SK-N-MC (cell line): ENCODE measurements around the gene ITGB3.

Source experiments
- DNase-seq: peaks from one replicate; pipeline ENCODE4 v3.0.0-alpha.2; 2011; ENCODE audit warnings: low read depth, low spot score
- H3K27ac ChIP-seq: fragments of 200-600 bp; sonication (generic); 2 replicates; pipeline ENCODE4 v1.5.1; 2016; ENCODE audit warnings: mixed run types
- H3K36me3 ChIP-seq: fragments of 200-600 bp; sonication (generic); 2 replicates; pipeline ENCODE4 v1.6.1; 2017; ENCODE audit warnings: antibody characterized with exemption, low read length, mixed read lengths; ENCODE audit not compliant: insufficient read depth
- H3K4me3 ChIP-seq: fragments of 200-600 bp; sonication (generic); 2 replicates; pipeline ENCODE4 v1.5.1; 2016
- H3K9ac ChIP-seq: fragments of 200-600 bp; sonication (generic); 2 replicates; pipeline ENCODE4 v1.8.0; 2017; ENCODE audit warnings: mixed run types, mixed read lengths; ENCODE audit not compliant: insufficient read length
- H3K9me3 ChIP-seq: fragments of 200-600 bp; sonication (generic); 2 replicates; pipeline ENCODE4 v1.6.1; 2017; ENCODE audit warnings: low read depth, mild to moderate bottlenecking, antibody characterized with exemption, low read length, moderate library complexity, mixed read lengths
- EZH2 ChIP-seq: fragments of 200-600 bp; sonication (generic); IDR thresholded peaks from one replicate; pipeline ENCODE4 v1.6.1; 2017; ENCODE audit warnings: antibody characterized with exemption
- FOXP2 ChIP-seq: optimal IDR thresholded peaks from 2 replicates; pipeline ENCODE3; 2011; ENCODE audit warnings: mild to moderate bottlenecking, moderate library complexity; ENCODE audit not compliant: insufficient read depth; ENCODE audit errors: extremely low read length, control extremely low read depth
- POLR2AphosphoS5 ChIP-seq: IDR thresholded peaks from 2 replicates; pipeline ENCODE4 v1.6.1; 2012; ENCODE audit warnings: mild to moderate bottlenecking, low read depth, low read length, borderline replicate concordance

Gene ITGB3

DNA sequence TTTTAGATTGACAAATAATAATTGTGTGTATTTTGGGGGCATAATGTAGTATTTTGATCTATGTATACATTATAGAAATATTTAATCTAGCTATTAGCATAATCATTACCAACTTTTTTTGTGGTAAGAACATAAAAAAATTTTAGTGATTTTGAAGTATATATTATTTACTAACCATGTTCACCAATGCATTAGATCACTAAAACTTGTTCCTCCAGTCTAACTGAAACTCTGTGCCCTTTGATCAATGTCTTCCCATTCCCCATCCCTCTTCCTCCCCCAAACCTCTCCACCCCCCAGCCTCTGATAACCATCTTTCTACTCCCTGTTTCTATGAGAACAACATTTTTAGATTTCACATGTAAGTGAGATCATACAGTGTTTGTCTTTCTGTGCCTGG lies 78.7 kb downstream of the ITGB3 start:
- Histone ChIP-seq H3K36me3 (no peaks in the 10 kb centered on the region), H3K4me3 (no peak overlapping the region), H3K9me3 (peaks cover 8% of the 10 kb centered on the region; the same call in 1 of the 2 replicates), H3K9ac (no peak overlapping the region), H3K27ac (no peak overlapping the region)
- no peak for TF ChIP-seq EZH2
- TF ChIP-seq FOXP2: no peak
- TF ChIP-seq POLR2AphosphoS5: no peak
- DNase-seq: no peak

- TF ChIP-seq FOXP2 (no peak), EZH2 (no peak), POLR2AphosphoS5 (no peak)
- peak overlapping the region; percentile 83 for H3K27ac ChIP-seq
Measured at GRCh38 chr17:47335101-47335936, 81.7 kb downstream of the ITGB3 start.

GRCh38 chr17:47338026-47338425 lies 84.4 kb downstream of the ITGB3 start:
- peaks cover 8% of the 10 kb centered on the region; the same call in 1 of the 2 replicates for H3K9me3 ChIP-seq
- TF ChIP-seq POLR2AphosphoS5: no peak
- no peak for TF ChIP-seq FOXP2
- no peak for TF ChIP-seq EZH2

More at GRCh38 chr17:47335101-47335936, 81.7 kb downstream of the ITGB3 start:
- DNase-seq: no peak
- Histone ChIP-seq H3K36me3 (no peaks in the 10 kb centered on the region), H3K4me3 (peak overlapping the region; percentile 27; the same call in 1 of the 2 replicates), H3K9me3 (peaks cover 8% of the 10 kb centered on the region; the same call in 1 of the 2 replicates), H3K9ac (no peak overlapping the region)

GRCh38 chr17:47352848-47353247 lies 99.2 kb downstream of the ITGB3 start:
- Histone ChIP-seq H3K9ac (no peak overlapping the region), H3K27ac (no peak overlapping the region), H3K9me3 (no peaks in the 10 kb centered on the region), H3K4me3 (no peak overlapping the region), H3K36me3 (no peaks in the 10 kb centered on the region)
- TF ChIP-seq FOXP2 (no peak), EZH2 (no peak), POLR2AphosphoS5 (no peak)
- no peak for DNase-seq

More at GRCh38 chr17:47338026-47338425, 84.4 kb downstream of the ITGB3 start:
- Histone ChIP-seq H3K27ac (no peak overlapping the region), H3K9ac (no peak overlapping the region), H3K4me3 (no peak overlapping the region), H3K36me3 (no peaks in the 10 kb centered on the region)
- no peak for DNase-seq

- no peak for DNase-seq
- H3K36me3 ChIP-seq: no peaks in the 10 kb centered on the region
- no peak overlapping the region for H3K27ac ChIP-seq
- no peaks in the 10 kb centered on the region for H3K9me3 ChIP-seq
- H3K9ac ChIP-seq: no peak overlapping the region
- no peak overlapping the region for H3K4me3 ChIP-seq
- TF ChIP-seq POLR2AphosphoS5 (no peak), EZH2 (no peak), FOXP2 (no peak)
Measured at GRCh38 chr17:47358652-47359051, 105.0 kb downstream of the ITGB3 start.
